ENCODE results near the gene NLRP14. TPM values are rescaled to one million over a fixed set of nuclear protein-coding genes. Genes with fewer than 3 reads are reported as not detected.
A peak's percentile ranks its signal among the peaks of the same experiment; 100 is the strongest.

Gene NLRP14
- total RNA-seq, 4 donors from 2014 or later = 0.11 to 0.15 TPM; not detected in 2

- Histone ChIP-seq H3K27ac (no peak overlapping the region), H3K27me3 (no peaks in the 10 kb centered on the region), H3K4me3 (replicated peaks in 1 of 3) (no peak overlapping the region), H3K4me1 (no peaks in the 10 kb centered on the region), H3K36me3 (no peaks in the 10 kb centered on the region), H3K9me3 (no peaks in the 10 kb centered on the region)
- 98 to 100% methylated on average over 1 of the region's 1 CpG for WGBS, 2 donors
- DNase-seq = no peak
- intact Hi-C loops (cut with DNase I) = no loop called here
- TF ChIP-seq, protein P1, sequence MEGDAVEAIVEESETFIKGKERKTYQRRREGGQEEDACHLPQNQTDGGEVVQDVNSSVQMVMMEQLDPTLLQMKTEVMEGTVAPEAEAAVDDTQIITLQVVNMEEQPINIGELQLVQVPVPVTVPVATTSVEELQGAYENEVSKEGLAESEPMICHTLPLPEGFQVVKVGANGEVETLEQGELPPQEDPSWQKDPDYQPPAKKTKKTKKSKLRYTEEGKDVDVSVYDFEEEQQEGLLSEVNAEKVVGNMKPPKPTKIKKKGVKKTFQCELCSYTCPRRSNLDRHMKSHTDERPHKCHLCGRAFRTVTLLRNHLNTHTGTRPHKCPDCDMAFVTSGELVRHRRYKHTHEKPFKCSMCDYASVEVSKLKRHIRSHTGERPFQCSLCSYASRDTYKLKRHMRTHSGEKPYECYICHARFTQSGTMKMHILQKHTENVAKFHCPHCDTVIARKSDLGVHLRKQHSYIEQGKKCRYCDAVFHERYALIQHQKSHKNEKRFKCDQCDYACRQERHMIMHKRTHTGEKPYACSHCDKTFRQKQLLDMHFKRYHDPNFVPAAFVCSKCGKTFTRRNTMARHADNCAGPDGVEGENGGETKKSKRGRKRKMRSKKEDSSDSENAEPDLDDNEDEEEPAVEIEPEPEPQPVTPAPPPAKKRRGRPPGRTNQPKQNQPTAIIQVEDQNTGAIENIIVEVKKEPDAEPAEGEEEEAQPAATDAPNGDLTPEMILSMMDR (IDR thresholded peaks at IDR 0.05) = no peak
- TF ChIP-seq POLR2A (IDR thresholded peaks at IDR 0.05) = no peak
Measured at GRCh38 chr11:7014118-7014517, 6.2 kb upstream of the NLRP14 start.

DNA sequence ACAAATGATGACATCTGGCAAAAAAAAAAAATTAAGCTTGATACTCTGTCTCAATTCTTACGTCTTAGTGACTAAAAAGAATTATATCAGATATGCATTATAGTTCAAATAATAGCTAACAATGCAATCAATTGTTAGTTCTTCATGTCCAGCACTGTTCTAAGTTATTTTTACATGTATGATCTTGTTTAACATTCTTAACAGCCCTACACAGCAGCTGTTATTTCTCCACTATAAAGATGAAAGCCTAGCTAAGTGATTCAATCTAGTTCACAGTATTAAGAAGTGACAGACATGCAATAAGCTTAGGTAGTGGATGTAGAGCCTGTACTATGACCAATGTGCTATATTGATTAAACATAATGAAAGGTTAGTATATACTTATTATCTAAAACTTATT is 4.3 kb upstream of the NLRP14 start:
- 90 to 91% methylated on average over 1 of the region's 1 CpG for WGBS, 2 donors
- H3K27me3 ChIP-seq = no peaks in the 10 kb centered on the region
- TF ChIP-seq, protein P1 (IDR thresholded peaks at IDR 0.05) = no peak
- TF ChIP-seq POLR2A (IDR thresholded peaks at IDR 0.05) = no peak
- H3K9me3 ChIP-seq = no peaks in the 10 kb centered on the region
- peaks cover 3 to 5% of the 10 kb centered on the region in 2 donors for H3K4me1 ChIP-seq
- H3K36me3 ChIP-seq = no peaks in the 10 kb centered on the region
- no peak overlapping the region for H3K27ac ChIP-seq
- intact Hi-C loops (cut with DNase I) = no loop called here
- no peak for DNase-seq
- no peak overlapping the region for H3K4me3 ChIP-seq (replicated peaks in 1 of 3)

GRCh38 chr11:7019500-7020182 is 638 bp upstream of the NLRP14 start:
- intact Hi-C loops (cut with DNase I) = no loop called here
- Histone ChIP-seq H3K27me3 (no peaks in the 10 kb centered on the region), H3K27ac (peak overlapping the region; percentile 11 to 62 (median 32)), H3K36me3 (no peaks in the 10 kb centered on the region), H3K4me3 (replicated peaks in 1 of 3) (peak overlapping the region; percentile 53 to 89 (median 62)), H3K4me1 (peaks cover 3 to 6% of the 10 kb centered on the region in 2 donors), H3K9me3 (no peaks in the 10 kb centered on the region)
- WGBS, 2 donors = 2 to 9% methylated on average over 6 to 12 of the region's 26 CpGs
- TF ChIP-seq, protein P1 (IDR thresholded peaks at IDR 0.05) = no peak
- TF ChIP-seq POLR2A (IDR thresholded peaks at IDR 0.05) = no peak
- peak; percentile 21 to 32 for DNase-seq

GRCh38 chr11:7021318-7021717 is 1.0 kb downstream of the NLRP14 start:
- peaks cover 3 to 6% of the 10 kb centered on the region in 2 donors for H3K4me1 ChIP-seq
- DNase-seq = no peak
- no peak for TF ChIP-seq POLR2A (IDR thresholded peaks at IDR 0.05)
- TF ChIP-seq, protein P1 (IDR thresholded peaks at IDR 0.05) = no peak
- WGBS, 2 donors = 90 to 91% methylated on average over 5 of the region's 5 CpGs
- H3K27ac ChIP-seq = no peak overlapping the region
- no peak overlapping the region for H3K4me3 ChIP-seq (replicated peaks in 1 of 3)
- H3K9me3 ChIP-seq = no peaks in the 10 kb centered on the region
- H3K27me3 ChIP-seq = no peaks in the 10 kb centered on the region
- intact Hi-C loops (cut with DNase I) = no loop called here
- no peaks in the 10 kb centered on the region for H3K36me3 ChIP-seq

GRCh38 chr11:7028141-7028540 is 7.9 kb downstream of the NLRP14 start:
- Histone ChIP-seq H3K4me1 (no peaks in the 10 kb centered on the region), H3K27ac (no peak overlapping the region), H3K36me3 (no peaks in the 10 kb centered on the region), H3K9me3 (no peaks in the 10 kb centered on the region), H3K27me3 (no peaks in the 10 kb centered on the region), H3K4me3 (replicated peaks in 1 of 3) (no peak overlapping the region)
- DNase-seq = no peak
- TF ChIP-seq, protein P1 (IDR thresholded peaks at IDR 0.05) = no peak
- TF ChIP-seq POLR2A (IDR thresholded peaks at IDR 0.05) = no peak
- 93 to 96% methylated on average over 3 of the region's 3 CpGs for WGBS, 2 donors
- intact Hi-C loops (cut with DNase I) = no loop called here

Data from thyroid gland (tissue), 4 donors.